Measurements from ENCODE around the gene GUCY2D. TPM values are rescaled to one million over a fixed set of nuclear protein-coding genes. Genes with fewer than 3 reads are reported as not detected.
A peak's percentile ranks its signal among the peaks of the same experiment; 100 is the strongest.

The GUCY2D gene
- polyA plus RNA-seq, 1 donor from 2014 or later, result 0.18 TPM

GRCh38 chr17:8004899-8005298, 2.5 kb downstream of the GUCY2D start:
- Mint-ChIP-seq H3K36me3 (peaks cover 4% of the 10 kb centered on the region), H3K4me1 (peaks cover 6 to 11% (median 6%) of the 10 kb centered on the region in 3 donors), H3K27me3 (peaks cover 15% of the 10 kb centered on the region), H3K4me3 (no peak overlapping the region), H3K9me3 (peaks cover 0 to 2% (median 0%) of the 10 kb centered on the region in 3 donors), H3K27ac (no peak overlapping the region)

GRCh38 chr17:8005357-8005756, 2.9 kb downstream of the GUCY2D start:
- H3K4me3 Mint-ChIP-seq, result no peak overlapping the region
- H3K27me3 Mint-ChIP-seq, result peaks cover 15% of the 10 kb centered on the region
- H3K36me3 Mint-ChIP-seq, result peaks cover 4% of the 10 kb centered on the region
- H3K27ac Mint-ChIP-seq, result no peak overlapping the region
- peaks cover 0 to 2% (median 0%) of the 10 kb centered on the region in 3 donors for H3K9me3 Mint-ChIP-seq
- peaks cover 6 to 11% (median 6%) of the 10 kb centered on the region in 3 donors for H3K4me1 Mint-ChIP-seq

GRCh38 chr17:8005967-8006730, 3.7 kb downstream of the GUCY2D start:
- peaks cover 6 to 11% (median 6%) of the 10 kb centered on the region in 3 donors for H3K4me1 Mint-ChIP-seq
- H3K9me3 Mint-ChIP-seq, result peaks cover 0 to under 1% (median 0%) of the 10 kb centered on the region in 3 donors
- H3K36me3 Mint-ChIP-seq, result peaks cover 4% of the 10 kb centered on the region
- H3K27ac Mint-ChIP-seq, result no peak overlapping the region
- no peak overlapping the region for H3K4me3 Mint-ChIP-seq
- H3K27me3 Mint-ChIP-seq, result peaks cover 15% of the 10 kb centered on the region

GRCh38 chr17:8006836-8007680, 4.6 kb downstream of the GUCY2D start:
- H3K4me3 Mint-ChIP-seq, result no peak overlapping the region
- H3K4me1 Mint-ChIP-seq, result peaks cover 2 to 7% (median 3%) of the 10 kb centered on the region in 3 donors
- H3K27me3 Mint-ChIP-seq, result peaks cover 13% of the 10 kb centered on the region
- H3K9me3 Mint-ChIP-seq, result no peaks in the 10 kb centered on the region
- H3K27ac Mint-ChIP-seq, result no peak overlapping the region
- H3K36me3 Mint-ChIP-seq, result peaks cover 1% of the 10 kb centered on the region

GRCh38 chr17:8007836-8008235, 5.4 kb downstream of the GUCY2D start:
- Mint-ChIP-seq H3K4me3 (no peak overlapping the region), H3K4me1 (peaks cover 0 to 3% (median 0%) of the 10 kb centered on the region in 3 donors), H3K27me3 (peaks cover 9% of the 10 kb centered on the region), H3K36me3 (no peaks in the 10 kb centered on the region), H3K9me3 (no peaks in the 10 kb centered on the region), H3K27ac (no peak overlapping the region)

- Mint-ChIP-seq H3K4me1 (peaks cover 7 to 21% (median 12%) of the 10 kb centered on the region in 3 donors), H3K27me3 (peaks cover 26% of the 10 kb centered on the region), H3K36me3 (no peaks in the 10 kb centered on the region), H3K4me3 (no peak overlapping the region), H3K27ac (no peak overlapping the region), H3K9me3 (no peaks in the 10 kb centered on the region)
Measured at GRCh38 chr17:8012045-8012580, 9.7 kb downstream of the GUCY2D start.

- H3K36me3 Mint-ChIP-seq, result no peaks in the 10 kb centered on the region
- H3K9me3 Mint-ChIP-seq, result no peaks in the 10 kb centered on the region
- peak overlapping the region in 2 of 4 donors; percentile 52 to 74 for H3K4me3 Mint-ChIP-seq
- peaks cover 7 to 21% (median 12%) of the 10 kb centered on the region in 3 donors for H3K4me1 Mint-ChIP-seq
- no peak overlapping the region for H3K27ac Mint-ChIP-seq
- H3K27me3 Mint-ChIP-seq, result peaks cover 24% of the 10 kb centered on the region
Measured at GRCh38 chr17:8012996-8013640, 10.7 kb downstream of the GUCY2D start.

- Mint-ChIP-seq H3K4me1 (peaks cover 7 to 26% (median 11%) of the 10 kb centered on the region in 3 donors), H3K4me3 (peak overlapping the region in 1 of 4 donors; percentile 52), H3K27ac (no peak overlapping the region), H3K9me3 (no peaks in the 10 kb centered on the region), H3K36me3 (no peaks in the 10 kb centered on the region), H3K27me3 (peaks cover 23% of the 10 kb centered on the region)
Measured at GRCh38 chr17:8013731-8014557, 11.5 kb downstream of the GUCY2D start.

GRCh38 chr17:8014558-8014850, 12.1 kb downstream of the GUCY2D start:
- Mint-ChIP-seq H3K27me3 (peaks cover 24% of the 10 kb centered on the region), H3K36me3 (no peaks in the 10 kb centered on the region), H3K4me3 (no peak overlapping the region), H3K4me1 (peaks cover 7 to 26% (median 11%) of the 10 kb centered on the region in 3 donors), H3K27ac (no peak overlapping the region), H3K9me3 (no peaks in the 10 kb centered on the region)

- Mint-ChIP-seq H3K4me3 (no peak overlapping the region), H3K9me3 (no peaks in the 10 kb centered on the region), H3K36me3 (no peaks in the 10 kb centered on the region), H3K4me1 (peaks cover 7 to 26% (median 11%) of the 10 kb centered on the region in 3 donors), H3K27me3 (peaks cover 29% of the 10 kb centered on the region), H3K27ac (no peak overlapping the region)
Measured at GRCh38 chr17:8015236-8015956, 13.0 kb downstream of the GUCY2D start.

GRCh38 chr17:8015957-8016631, 13.7 kb downstream of the GUCY2D start:
- Mint-ChIP-seq H3K27ac (no peak overlapping the region), H3K27me3 (peaks cover 35% of the 10 kb centered on the region), H3K4me1 (peaks cover 7 to 26% (median 11%) of the 10 kb centered on the region in 3 donors), H3K36me3 (no peaks in the 10 kb centered on the region), H3K9me3 (no peaks in the 10 kb centered on the region), H3K4me3 (peak overlapping the region in 3 of 4 donors; percentile 57 to 88 (median 60))

- H3K9me3 Mint-ChIP-seq, result no peaks in the 10 kb centered on the region
- peaks cover 3% of the 10 kb centered on the region for H3K36me3 Mint-ChIP-seq
- no peak overlapping the region for H3K27ac Mint-ChIP-seq
- peaks cover 7 to 26% (median 13%) of the 10 kb centered on the region in 3 donors for H3K4me1 Mint-ChIP-seq
- peak overlapping the region in 3 of 4 donors; percentile 57 to 88 (median 60) for H3K4me3 Mint-ChIP-seq
- peaks cover 39% of the 10 kb centered on the region for H3K27me3 Mint-ChIP-seq
Measured at GRCh38 chr17:8016632-8017424, 14.4 kb downstream of the GUCY2D start.

All from IgD-negative memory B cell (primary cell).